Tracheal epithelial cell (primary cell): ENCODE data around the gene RUNDC1. TPM values are rescaled to one million over a fixed set of nuclear protein-coding genes. Genes with fewer than 3 reads are reported as not detected.

ENCODE experiments used
- total RNA-seq: library from RNA; depleted of rRNA; stranded (reverse); fragments of >200 nt; gene quantifications from 2 replicates; pipeline ENCODE4 v1.2.1, GENCODE V29; 2014

Gene RUNDC1
- 8.7 and 9.4 TPM in 2 replicates for total RNA-seq

GRCh38 chr17:42980274-42980765, at the start of gene RUNDC1:
TSS of gene RUNDC1 (plus strand) at chr17:42980565. CDS start at chr17:42980577, 12 bp downstream.

GRCh38 chr17:42964161-42964932, 16.0 kb upstream of the RUNDC1 start, which contains the start of gene AARSD1:
TSS of gene AARSD1 (minus strand) at chr17:42964454. CDS start at chr17:42964440, 14 bp downstream.

GRCh38 chr17:42979511-42980273, 673 bp upstream of the RUNDC1 start, which contains the start of gene PTGES3L:
TSS of gene PTGES3L (minus strand) at chr17:42980080. CDS start at chr17:42980053, 27 bp downstream.

GRCh38 chr17:42997984-42998938, 17.9 kb downstream of the RUNDC1 start, which contains the start of gene RPL27:
TSS of gene RPL27 (plus strand) at chr17:42998419. CDS start at chr17:42998751, 332 bp downstream.

GRCh38 chr17:43006639-43007551, 26.5 kb downstream of the RUNDC1 start, which contains the start of gene IFI35:
TSS of gene IFI35 (plus strand) at chr17:43006784. CDS start at chr17:43006948, 164 bp downstream.

GRCh38 chr17:43021741-43022512, 41.6 kb downstream of the RUNDC1 start, which contains the start of gene VAT1:
TSS of gene VAT1 (minus strand) at chr17:43022385. CDS start at chr17:43022322, 63 bp downstream.

GRCh38 chr17:43024407-43025289, 44.3 kb downstream of the RUNDC1 start, which contains the start of gene RND2:
TSS of gene RND2 (plus strand) at chr17:43025231. CDS start at chr17:43025348, 117 bp downstream.

Other genes with a start within 250 kb of the RUNDC1 start
- gene EZH1, start 235.5 kb upstream of the RUNDC1 start, total RNA-seq: 8.9 and 12.1 TPM in 2 replicates
- not detected in 2 replicates for gene RAMP2, start 219.3 kb upstream of the RUNDC1 start, total RNA-seq
- gene VPS25, start 207.1 kb upstream of the RUNDC1 start, total RNA-seq: 66.1 and 83.6 TPM in 2 replicates
- gene WNK4, start 200.0 kb upstream of the RUNDC1 start, total RNA-seq: 0.96 TPM in 1 of 2 replicates, not detected in the other
- 71.3 and 76.9 TPM in 2 replicates for gene COA3, start 181.9 kb upstream of the RUNDC1 start, total RNA-seq
- gene CNTD1, start 181.7 kb upstream of the RUNDC1 start, total RNA-seq: not detected in 2 replicates
- 113 and 117 TPM in 2 replicates for gene BECN1, start 156.3 kb upstream of the RUNDC1 start, total RNA-seq
- 65.2 and 83.6 TPM in 2 replicates for gene PSME3, start 147.2 kb upstream of the RUNDC1 start, total RNA-seq
- gene AOC2, start 136.0 kb upstream of the RUNDC1 start, total RNA-seq: 0.96 and 1.5 TPM in 2 replicates
- under 0.01 and 0.24 TPM in 2 replicates for gene AOC3, start 129.4 kb upstream of the RUNDC1 start, total RNA-seq
- under 0.01 TPM in 1 of 2 replicates, not detected in the other for gene G6PC1, start 79.8 kb upstream of the RUNDC1 start, total RNA-seq
- gene AARSD1, start 16.1 kb upstream of the RUNDC1 start, total RNA-seq: 11.9 and 14.0 TPM in 2 replicates
- 0.21 and 0.24 TPM in 2 replicates for gene PTGES3L, start 485 bp upstream of the RUNDC1 start, total RNA-seq
- 1,542 and 1,825 TPM in 2 replicates for gene RPL27, start 17.9 kb downstream of the RUNDC1 start, total RNA-seq
- gene IFI35, start 26.2 kb downstream of the RUNDC1 start, total RNA-seq: 2.1 and 10.4 TPM in 2 replicates
- 94.8 and 149 TPM in 2 replicates for gene VAT1, start 41.8 kb downstream of the RUNDC1 start, total RNA-seq
- 0.24 TPM in 1 of 2 replicates, not detected in the other for gene RND2, start 44.7 kb downstream of the RUNDC1 start, total RNA-seq
- 3.8 and 4.3 TPM in 2 replicates for gene BRCA1, start 144.8 kb downstream of the RUNDC1 start, total RNA-seq
- 53.0 and 87.6 TPM in 2 replicates for gene NBR1, start 190.6 kb downstream of the RUNDC1 start, total RNA-seq
- gene TMEM106A, start 231.3 kb downstream of the RUNDC1 start, total RNA-seq: 0.21 and 0.48 TPM in 2 replicates
- gene CCDC200, start 248.1 kb downstream of the RUNDC1 start, total RNA-seq: not detected in 2 replicates